B cell (primary cell): Measurements from ENCODE around the gene PTPN14. TPM values are rescaled to one million over a fixed set of nuclear protein-coding genes. Genes with fewer than 3 reads are reported as not detected.

Experiments
- ATAC-seq: fragments of 200-7000 bp; cut with Tn5 transposase; one replicate; pipeline ENCODE4 v1.10.0; 2021; ENCODE audit warnings: low read depth, mild to moderate bottlenecking, moderate number of reproducible peaks, moderate library complexity
- CTCF ChIA-PET: fragments of 350-600 bp; sonication (Branson Sonifier 250); formaldehyde crosslinking; loops from one replicate; lab custom pipeline; 2021; ENCODE audit warnings: antibody characterized with exemption, inconsistent platforms; lab: Charles Lee
- POLR2A ChIA-PET: fragments of 350-600 bp; sonication (Branson Sonifier 250); formaldehyde crosslinking; loops from one replicate; lab custom pipeline; 2021; ENCODE audit warnings: antibody characterized with exemption; lab: Charles Lee
- DNase-seq: peaks from one replicate; pipeline ENCODE4 v3.0.0; 2013
- H2AFZ ChIP-seq: 2 replicates; pipeline ENCODE4 v1.6.1; 2012; ENCODE audit warnings: mild to moderate bottlenecking, low read depth, low read length; ENCODE audit not compliant: insufficient read depth, poor library complexity, severe bottlenecking
- H3K27ac ChIP-seq, 2 donors: 1 replicate in 1 of 2; 2 replicates in 1 of 2; pipeline ENCODE4 v1.5.1; 2012 to 2013; ENCODE audit warnings: low read length in 2 of 2, mild to moderate bottlenecking in 2 of 2, moderate library complexity in 1 of 2
- H3K27me3 ChIP-seq, 4 experiments: fragments of 200-600 bp in 1 of 4; sonication (generic) in 1 of 4; replicated peaks in 1 of 4; 1 replicate in 2 of 4; 2 replicates in 2 of 4; pipeline versions ENCODE4 v1.6.1 to v1.7.0; 2013 to 2016; ENCODE audit warnings: low read length in 3 of 4, mild to moderate bottlenecking in 2 of 4, mixed read lengths in 1 of 4, moderate library complexity in 1 of 4; ENCODE audit not compliant: insufficient read depth in 4 of 4, control insufficient read depth in 3 of 4; ENCODE audit errors: control extremely low read depth in 1 of 4
- H3K36me3 ChIP-seq, 2 experiments: replicated peaks in 1 of 2; 1 replicate in 1 of 2; 2 replicates in 1 of 2; pipeline versions ENCODE4 v1.6.1 to v1.7.1; 2013; ENCODE audit warnings: low read length in 1 of 2; ENCODE audit not compliant: insufficient read depth in 2 of 2, control insufficient read depth in 1 of 2; ENCODE audit errors: control extremely low read depth in 1 of 2, extremely low read depth in 1 of 2
- H3K4me1 ChIP-seq, 2 donors: fragments of 200-600 bp in 1 of 2; sonication (generic) in 1 of 2; 1 replicate in 1 of 2; 2 replicates in 1 of 2; pipeline versions ENCODE4 v1.5.1 to v1.6.1; 2013 to 2017; ENCODE audit warnings: low read length in 2 of 2; ENCODE audit not compliant: control insufficient read depth in 2 of 2, insufficient read depth in 2 of 2
- H3K4me2 ChIP-seq: replicated peaks from 2 replicates; pipeline ENCODE3; 2012; ENCODE audit warnings: mild to moderate bottlenecking, low read depth, low read length; ENCODE audit not compliant: poor library complexity, severe bottlenecking
- H3K4me3 ChIP-seq, 5 experiments: fragments of 200-600 bp in 1 of 5; sonication (generic) in 1 of 5; 1 replicate in 3 of 5; 2 replicates in 2 of 5; pipeline versions ENCODE4 v1.5.1 to v1.7.0; 2011 to 2016; ENCODE audit warnings: low read length in 4 of 5, mild to moderate bottlenecking in 4 of 5, low read depth in 2 of 5, control low read depth in 1 of 5, moderate library complexity in 1 of 5; ENCODE audit not compliant: insufficient read depth in 1 of 5; ENCODE audit errors: control extremely low read depth in 1 of 5, extremely low read depth in 1 of 5
- H3K79me2 ChIP-seq: fragments of 200-600 bp; sonication (generic); one replicate; pipeline ENCODE4 v1.6.0; 2016; ENCODE audit warnings: low read length; ENCODE audit not compliant: control insufficient read depth, insufficient read depth
- H3K9ac ChIP-seq: fragments of 200-600 bp; sonication (generic); 2 replicates; pipeline ENCODE4 v1.6.1; 2017; ENCODE audit warnings: mild to moderate bottlenecking, low read length, moderate library complexity
- H3K9me3 ChIP-seq, 3 donors: one replicate each; pipeline versions ENCODE4 v1.6.1 to v1.7.1; 2013; ENCODE audit warnings: low read length in 2 of 3; ENCODE audit not compliant: control insufficient read depth in 2 of 3, insufficient read depth in 1 of 3; ENCODE audit errors: control extremely low read depth in 1 of 3
- H4K20me1 ChIP-seq: 2 replicates; pipeline ENCODE4 v1.6.0; 2012; ENCODE audit warnings: mild to moderate bottlenecking, low read length; ENCODE audit not compliant: insufficient read depth, control insufficient read depth, poor library complexity, severe bottlenecking
- H3K27ac Mint-ChIP-seq: one replicate; pipeline ENCODE4 v1.8.0; 2021; ENCODE audit warnings: mixed read lengths
- H3K27me3 Mint-ChIP-seq: one replicate; pipeline ENCODE4 v1.8.0; 2021; ENCODE audit warnings: mixed read lengths
- H3K4me1 Mint-ChIP-seq: one replicate; pipeline ENCODE4 v1.8.0; 2021; ENCODE audit warnings: mixed read lengths
- H3K4me3 Mint-ChIP-seq: one replicate; pipeline ENCODE4 v1.8.0; 2021; ENCODE audit warnings: mixed read lengths
- H3K9me3 Mint-ChIP-seq: one replicate; pipeline ENCODE4 v1.8.0; 2022; ENCODE audit warnings: mixed read lengths; ENCODE audit not compliant: insufficient read depth
- CTCF ChIP-seq: fragments of 200-600 bp; IDR thresholded peaks from one replicate; pipeline ENCODE4 v1.8.0; 2022; ENCODE audit warnings: antibody characterized with exemption, mild to moderate bottlenecking
- EZH2 ChIP-seq: IDR thresholded peaks from 2 replicates; pipeline ENCODE4 v1.6.1; 2012; ENCODE audit warnings: borderline replicate concordance, low read depth, mild to moderate bottlenecking, moderate library complexity, low read length; ENCODE audit not compliant: insufficient read depth, poor library complexity, severe bottlenecking
- WGBS: methylation state at CpG from one replicate; pipeline ENCODE4 v1.1.5; 2013; ENCODE audit warnings: missing lambda C conversion rate; ENCODE audit not compliant: insufficient coverage; 5-methylcytosine and 5-hydroxymethylcytosine counted together
- intact Hi-C: fragments of 100-400 bp; cut with micrococcal nuclease; formaldehyde crosslinking; loops from one replicate; pipeline ENCODE4 v1.10.0; 2022
- polyA plus RNA-seq: library from polyadenylated mRNA; depleted of rRNA; stranded (reverse); fragments of >200 nt; gene quantifications from 2 replicates; pipeline ENCODE4 v1.2.3, GENCODE V29; 2012
- total RNA-seq, 2 donors: library from RNA; stranded (reverse); fragments of 120-200 nt in 1 of 2; gene quantifications; 1 replicate in 1 of 2; 2 replicates in 1 of 2; pipeline versions ENCODE4 v1.2.3 to v1.2.4, GENCODE V29; 2013 to 2022

The PTPN14 gene
- total and polyA plus RNA-seq, 2 donors (not counting 1 experiment from before 2014, with no cell fraction given), result under 0.01 TPM; not detected in 1

GRCh38 chr1:214590696-214591095, 39.3 kb upstream of the PTPN14 start:
- TF ChIP-seq EZH2 (no peak), CTCF (no peak)
- Histone ChIP-seq H4K20me1 (no peaks in the 10 kb centered on the region), H3K27me3 (peaks cover 0 to 11% (median 3%) of the 10 kb centered on the region in 4 experiments), H2AFZ (no peak overlapping the region), H3K9ac (no peak overlapping the region), H3K36me3 (no peaks in the 10 kb centered on the region), H3K4me2 (no peak overlapping the region), H3K79me2 (no peaks in the 10 kb centered on the region), H3K9me3 (no peaks in the 10 kb centered on the region), H3K4me1 (no peaks in the 10 kb centered on the region), H3K4me3 (no peak overlapping the region), H3K27ac (no peak overlapping the region)
- ChIA-PET POLR2A (no interaction called here), CTCF (no interaction called here)
- peaks cover 39% of the 10 kb centered on the region for H3K27me3 Mint-ChIP-seq
- H3K4me1 Mint-ChIP-seq, result no peaks in the 10 kb centered on the region
- no peak overlapping the region for H3K27ac Mint-ChIP-seq
- no peak overlapping the region for H3K4me3 Mint-ChIP-seq
- no peaks in the 10 kb centered on the region for H3K9me3 Mint-ChIP-seq
- DNase-seq (no peak), ATAC-seq (no peak)
- WGBS, result 82% methylated on average over 2 of the region's 5 CpGs
- intact Hi-C loops, result no loop called here

GRCh38 chr1:214588963-214589597, 37.7 kb upstream of the PTPN14 start:
- POLR2A ChIA-PET, result no interaction called here
- TF ChIP-seq EZH2 (no peak), CTCF (no peak)

More at GRCh38 chr1:214588963-214589597, 37.7 kb upstream of the PTPN14 start:
- intact Hi-C loops, result no loop called here
- DNase-seq, result no peak
- H3K4me3 ChIP-seq, result no peak overlapping the region
- no peak overlapping the region for H2AFZ ChIP-seq
- ATAC-seq, result no peak
- peaks cover 0 to 11% (median 3%) of the 10 kb centered on the region in 4 experiments for H3K27me3 ChIP-seq
- no peaks in the 10 kb centered on the region for H3K9me3 Mint-ChIP-seq
- H3K4me2 ChIP-seq, result no peak overlapping the region
- no peak overlapping the region for H3K27ac Mint-ChIP-seq
- peaks cover 42% of the 10 kb centered on the region for H3K27me3 Mint-ChIP-seq
- no peak overlapping the region for H3K9ac ChIP-seq
- H4K20me1 ChIP-seq, result no peaks in the 10 kb centered on the region
- no peaks in the 10 kb centered on the region for H3K4me1 Mint-ChIP-seq
- no peak overlapping the region for H3K4me3 Mint-ChIP-seq
- no peak overlapping the region for H3K27ac ChIP-seq
- CTCF ChIA-PET, result no interaction called here
- no peaks in the 10 kb centered on the region for H3K9me3 ChIP-seq
- H3K4me1 ChIP-seq, result no peaks in the 10 kb centered on the region
- H3K36me3 ChIP-seq, result no peaks in the 10 kb centered on the region
- no peaks in the 10 kb centered on the region for H3K79me2 ChIP-seq
- WGBS, result 92% methylated on average over 4 of the region's 4 CpGs
